NCI-H2081 treated with DMSO at 0.1 percent for 48 hours (cell line): ENCODE measurements around the gene COA7.
"Not testable (repeated sequence)": the region's sequence is repeated elsewhere in the genome, so short reads cannot be mapped to it uniquely, and the experiment has no call there.

Experiments used
- DNase-seq: peaks from one replicate; lab custom pipeline; 2025; lab: John Stamatoyannopoulos, UW

COA7 gene

DNA sequence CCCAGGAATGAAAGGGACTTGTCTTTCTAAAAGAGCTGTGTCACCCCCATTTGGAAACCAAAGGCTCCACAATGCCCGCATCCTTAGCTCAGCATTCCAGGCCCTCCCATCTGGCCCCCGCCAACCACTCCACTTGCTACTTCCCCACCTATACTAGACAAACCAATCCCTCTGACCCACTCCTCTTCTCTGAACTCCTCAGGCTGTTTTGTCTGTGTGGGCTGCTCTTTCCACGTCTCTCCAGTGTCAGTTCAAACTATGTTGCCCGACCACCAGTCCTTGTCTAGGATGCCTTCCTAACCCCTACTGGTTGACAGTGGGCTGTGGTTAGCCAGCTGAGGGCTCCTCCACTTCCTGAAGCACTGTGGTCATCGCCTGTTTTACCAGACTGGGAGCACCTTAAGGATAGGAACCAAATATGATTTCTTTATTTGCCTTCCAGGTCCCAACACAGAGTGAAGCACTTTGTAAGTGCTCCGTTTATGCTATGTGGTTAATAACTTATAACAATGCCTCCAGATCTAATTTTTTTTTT is 8.1 kb upstream of the COA7 start:
- no peak for DNase-seq

DNA sequence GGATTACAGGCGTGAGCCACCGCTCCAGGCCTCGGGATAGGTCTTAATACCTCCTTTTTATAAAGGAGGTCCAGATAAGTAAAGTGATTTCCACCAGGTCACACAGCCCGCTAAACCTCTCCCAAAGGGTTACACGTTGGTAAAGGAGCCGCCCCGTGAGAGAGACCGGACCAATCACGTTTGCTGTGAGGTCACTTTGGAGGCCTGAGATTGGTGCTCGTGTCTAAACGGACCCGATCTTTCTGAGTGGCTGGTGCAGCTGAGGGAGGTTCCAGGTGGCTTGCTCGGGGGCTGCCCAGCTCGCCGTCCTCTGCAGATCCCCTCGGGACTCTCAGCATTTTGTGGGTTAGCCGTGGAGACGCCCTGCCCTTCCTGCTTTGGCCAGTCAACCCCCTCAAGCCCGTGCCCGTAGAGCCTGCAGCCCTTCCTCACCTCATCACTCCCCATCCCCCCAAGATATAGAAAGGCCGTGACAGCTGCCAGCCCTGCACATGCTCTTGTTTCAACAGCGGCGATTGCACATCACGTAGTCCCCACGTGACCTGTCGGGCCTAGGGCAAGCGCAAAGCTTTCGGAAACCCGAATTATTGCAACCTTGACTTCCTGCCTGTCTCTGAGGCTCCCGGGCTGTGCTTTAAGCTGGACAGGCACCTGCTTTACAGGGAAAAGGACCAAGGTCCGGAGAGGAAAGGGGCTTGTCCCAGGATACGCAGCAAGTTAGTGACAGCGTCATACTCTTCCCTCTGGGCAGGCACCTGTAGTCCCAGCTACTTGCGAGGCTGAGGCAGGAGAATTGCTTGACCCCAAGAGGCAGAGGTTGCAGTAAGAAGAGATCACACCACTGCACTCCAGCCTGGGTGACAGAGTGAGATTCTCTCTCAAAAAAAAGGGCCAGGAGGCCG is 5.0 kb upstream of the COA7 start:
- DNase-seq: no peak

DNA sequence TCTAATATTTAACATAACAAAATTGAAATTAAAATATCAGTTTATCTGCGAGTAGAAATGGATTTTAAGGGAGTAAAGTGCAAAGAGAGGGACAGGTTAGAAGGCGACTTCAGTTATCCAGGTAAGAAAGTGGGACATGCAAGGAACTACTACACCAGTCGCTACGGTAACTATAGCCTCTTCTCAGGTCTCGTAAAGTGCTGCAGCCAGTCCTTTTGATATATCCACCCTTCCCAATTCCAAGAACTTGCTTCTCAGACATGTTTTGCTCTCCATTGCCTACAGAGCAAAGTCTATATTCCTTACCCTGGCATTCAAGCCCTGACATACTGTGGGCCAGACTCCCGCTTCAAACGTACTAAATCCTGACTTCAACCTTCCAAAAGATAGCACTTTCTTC is 2.5 kb downstream of the COA7 start:
- DNase-seq: no peak

DNA sequence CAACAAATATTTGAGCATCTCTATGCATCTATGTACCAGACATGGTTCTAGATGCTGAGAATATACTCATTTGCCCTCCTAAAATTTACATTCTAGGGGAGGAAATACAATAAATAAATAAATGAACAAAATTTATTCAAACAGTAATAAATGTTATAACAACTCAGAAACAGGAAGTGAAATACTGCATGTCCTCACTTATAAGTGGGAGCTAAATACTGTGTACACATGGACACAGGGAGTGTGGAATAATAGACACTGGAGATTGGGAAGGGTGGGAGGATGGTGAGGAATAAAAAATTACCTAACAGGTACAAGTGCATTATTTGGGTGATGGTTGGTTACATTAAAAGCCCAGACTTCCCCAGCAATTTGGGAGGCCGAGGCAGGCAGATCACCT is 4.3 kb downstream of the COA7 start:
- no peak for DNase-seq

DNA sequence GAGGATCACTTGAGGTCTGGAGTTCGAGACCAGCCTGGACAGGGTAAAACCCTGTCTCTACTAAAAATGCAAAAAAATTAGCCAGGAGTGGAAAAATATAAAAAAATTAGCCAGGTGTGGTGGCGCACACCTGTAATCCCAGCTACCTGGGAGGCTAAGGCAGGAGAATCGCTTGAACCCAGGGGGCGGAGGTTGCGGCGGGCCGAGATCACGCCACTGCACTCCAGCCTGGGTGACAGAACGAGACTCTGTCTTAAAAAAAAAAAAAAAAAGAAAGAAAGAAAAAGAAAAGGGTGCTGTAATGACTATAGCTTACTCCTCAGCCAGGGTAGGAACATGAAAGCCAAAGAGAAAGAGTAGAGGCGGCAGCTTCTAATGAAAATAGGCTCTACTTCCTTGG is 4.8 kb downstream of the COA7 start:
- DNase-seq: not testable (repeated sequence)

DNA sequence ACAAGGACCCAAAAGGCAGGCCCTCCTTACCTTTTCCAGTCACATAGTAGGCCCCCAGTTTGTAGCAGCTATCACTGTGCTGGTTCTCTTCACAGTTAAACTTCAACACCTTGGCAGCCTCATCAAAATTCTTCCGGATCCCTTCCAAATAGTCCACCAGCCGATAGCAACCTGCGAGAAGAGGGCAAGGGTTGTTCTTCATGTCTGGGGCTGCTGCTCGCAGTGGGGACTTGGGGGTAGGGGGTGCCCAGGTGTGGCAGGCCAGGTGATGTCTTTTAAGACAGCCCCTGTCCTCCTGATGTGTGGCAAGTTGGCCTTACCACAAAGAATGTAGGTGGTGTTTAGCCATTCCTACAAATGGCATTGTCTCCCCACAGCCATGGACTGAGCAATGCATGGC is 5.5 kb downstream of the COA7 start:
- no peak for DNase-seq

DNA sequence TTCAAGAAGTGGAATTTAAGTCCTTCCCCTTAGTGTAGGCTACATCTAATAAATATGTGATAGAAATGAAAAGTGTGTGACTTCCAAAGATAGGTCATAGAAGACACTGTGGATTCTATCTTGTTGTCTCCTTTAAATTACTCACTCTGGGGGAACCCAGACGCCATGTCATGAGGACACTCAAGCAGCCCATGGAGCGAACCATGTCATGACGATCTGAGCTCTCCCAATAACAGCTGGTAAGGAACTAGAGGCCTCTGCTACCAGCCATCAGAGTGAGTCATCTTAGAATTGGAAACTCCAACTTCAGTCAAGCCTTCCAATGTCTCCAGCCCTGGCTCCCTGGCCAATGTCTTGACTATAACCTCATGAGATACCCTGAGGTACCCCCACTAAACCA is 6.3 kb downstream of the COA7 start:
- DNase-seq: no peak

DNA sequence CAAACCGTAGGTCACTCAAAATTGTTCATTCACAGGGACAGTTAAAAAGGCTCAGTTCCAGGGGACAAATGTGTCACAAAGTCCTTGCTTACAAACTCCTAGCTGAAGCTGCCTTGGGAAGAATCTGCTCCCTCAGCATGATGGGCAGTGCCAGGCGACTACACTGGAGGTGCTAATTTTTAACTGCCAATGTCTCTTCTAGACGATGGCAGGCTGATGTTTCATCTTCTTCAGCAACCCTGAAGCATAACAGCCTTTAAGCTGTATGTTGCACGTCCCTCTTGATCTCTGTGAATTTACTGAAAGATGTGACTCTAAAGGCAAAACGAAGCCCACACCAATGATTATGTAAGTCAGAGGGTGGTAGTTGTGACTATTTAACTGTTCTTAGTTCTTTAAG is 11.3 kb downstream of the COA7 start:
- no peak for DNase-seq

DNA sequence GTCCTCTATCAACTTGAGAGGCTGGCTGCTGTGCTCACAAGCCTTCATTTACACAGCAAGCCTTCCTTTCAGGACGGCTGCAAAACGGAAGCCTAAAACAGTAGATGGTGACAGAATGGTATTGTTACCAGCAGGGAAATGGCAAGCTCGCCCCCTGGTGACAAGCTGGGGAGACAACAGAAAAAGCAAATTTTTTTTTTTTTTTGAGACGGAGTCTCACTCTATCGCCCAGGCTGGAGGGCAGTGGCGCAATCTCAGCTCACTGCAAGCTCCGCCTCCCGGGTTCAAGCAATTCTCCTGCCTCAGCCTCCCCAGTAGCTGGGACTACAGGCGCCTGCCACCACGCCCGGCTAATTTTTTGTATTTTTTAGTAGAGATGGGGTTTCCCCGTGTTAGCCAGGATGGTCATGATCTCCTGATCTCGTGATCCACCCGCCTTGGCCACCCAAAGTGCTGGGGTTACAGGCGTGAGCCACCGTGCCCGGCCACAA is 11.8 kb downstream of the COA7 start:
- peak; percentile 17 for DNase-seq

DNA sequence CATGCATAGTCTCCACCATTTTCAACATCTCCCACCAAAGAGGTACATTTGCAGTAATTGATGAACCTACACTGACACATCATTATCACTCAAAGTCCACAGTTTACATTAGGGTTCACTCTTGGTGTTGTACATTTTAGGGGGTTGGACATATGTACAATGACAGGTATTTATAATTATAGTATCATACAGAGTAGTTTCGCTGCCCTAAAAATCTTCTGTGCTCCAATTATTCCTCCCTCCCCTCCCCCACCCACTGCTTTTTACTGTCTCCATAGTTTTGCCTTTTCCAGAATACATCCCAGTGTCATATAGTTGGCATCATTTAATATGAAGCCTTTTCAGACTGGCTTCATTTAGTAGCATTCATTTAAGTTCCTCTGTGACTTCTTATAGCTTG is 13.6 kb downstream of the COA7 start:
- no peak for DNase-seq

DNA sequence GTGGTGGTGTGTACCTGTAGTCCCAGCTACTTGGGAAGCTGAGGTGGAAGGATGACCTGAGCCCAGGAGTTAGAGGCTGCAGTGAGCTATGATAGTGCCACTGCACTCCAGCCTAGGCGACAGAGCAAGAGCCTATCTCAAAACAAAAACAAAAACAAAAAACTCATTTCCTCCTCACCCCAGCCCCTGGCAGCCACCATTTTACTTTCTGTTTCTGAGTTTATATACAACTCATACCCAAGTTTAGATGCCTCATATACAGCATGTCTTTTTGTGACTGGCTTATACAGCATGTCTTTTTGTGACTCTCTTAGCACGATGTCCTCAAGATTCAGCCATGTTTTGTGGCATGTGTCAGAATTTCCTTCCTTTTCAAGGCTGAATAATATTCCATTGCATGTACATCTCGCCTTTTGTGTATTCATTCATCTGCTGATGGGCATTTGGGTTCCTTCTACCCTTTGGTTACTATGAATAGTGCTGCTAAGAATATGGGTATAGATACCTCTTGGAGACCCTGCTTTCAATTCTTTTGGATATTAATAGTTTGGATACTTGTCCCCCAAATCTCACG is 14.7 kb downstream of the COA7 start:
- DNase-seq: no peak

DNA sequence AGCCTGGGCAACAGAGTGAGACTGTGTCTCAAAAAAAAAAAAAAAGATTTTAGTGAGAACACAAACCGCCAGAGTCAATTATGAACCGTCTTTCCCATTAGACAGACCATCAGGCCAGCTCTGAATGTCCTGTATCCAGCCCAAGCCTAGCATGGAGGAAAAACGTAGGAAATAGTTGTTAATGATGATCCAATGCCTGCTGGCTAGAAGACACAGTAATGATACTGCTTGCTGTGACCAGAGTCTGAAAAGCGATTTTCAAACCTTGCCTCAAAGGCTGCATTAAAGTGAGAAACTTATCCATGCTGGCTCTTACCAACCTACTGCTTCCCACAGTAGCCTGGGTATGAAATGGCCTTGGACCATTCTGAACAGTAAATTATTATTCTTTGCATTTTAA is 17.0 kb downstream of the COA7 start:
- DNase-seq: no peak

DNA sequence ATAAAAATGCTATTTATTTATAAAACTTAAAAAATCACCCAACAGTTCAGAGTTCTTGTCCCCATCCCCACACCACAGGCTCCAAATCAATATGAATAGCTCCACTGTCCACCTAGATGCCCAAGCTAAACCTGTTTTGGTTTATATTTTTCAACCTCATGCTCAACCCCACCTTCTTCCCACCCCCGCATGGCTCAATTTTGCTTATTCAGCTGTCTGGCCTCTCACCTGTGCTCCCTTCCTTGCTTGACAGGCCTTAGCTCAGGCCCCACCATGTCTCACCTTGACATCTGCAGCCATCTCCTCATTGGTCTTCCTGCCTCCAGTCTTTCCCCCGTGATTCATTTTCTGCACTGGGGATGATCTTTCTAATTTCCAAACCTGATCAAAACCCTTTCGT is 17.8 kb downstream of the COA7 start:
- DNase-seq: no peak

DNA sequence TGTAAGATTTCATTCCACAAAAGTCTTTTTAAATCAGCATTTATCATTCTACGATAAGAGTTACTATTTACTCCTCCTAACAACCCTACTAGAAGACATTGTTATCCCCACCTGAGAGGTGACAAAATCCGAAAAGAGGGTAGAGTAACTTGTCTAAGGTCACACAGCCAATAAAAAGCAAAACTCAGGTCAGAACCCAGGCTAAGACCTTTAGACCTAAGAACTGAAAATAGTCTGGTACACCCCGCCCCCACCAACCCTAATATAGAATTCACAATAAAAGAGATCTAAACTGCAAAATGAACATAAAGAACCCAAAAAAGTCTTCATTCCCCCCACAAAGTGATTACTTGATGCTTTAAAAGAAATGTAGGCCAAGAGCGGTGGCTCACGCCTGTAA is 18.6 kb downstream of the COA7 start:
- no peak for DNase-seq

DNA sequence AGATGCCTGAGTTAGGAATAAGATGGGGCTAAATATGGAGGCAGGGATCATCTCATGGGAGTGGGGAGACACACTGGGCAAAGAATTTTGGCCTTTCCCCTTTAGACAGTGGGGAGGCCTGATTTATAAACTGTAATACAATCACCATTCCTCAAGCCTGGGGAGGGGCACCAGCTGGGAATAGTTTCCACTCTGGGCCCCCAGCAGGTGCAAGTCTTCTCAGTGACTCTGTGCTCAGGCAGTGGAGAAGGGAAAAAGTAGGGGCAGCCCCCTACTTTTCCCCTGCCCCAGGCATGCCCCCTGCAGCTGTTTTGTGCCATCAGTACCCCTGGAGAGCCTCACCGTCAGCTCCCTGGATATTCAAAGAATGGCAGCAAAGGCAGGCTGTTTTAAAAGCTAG is 19.1 kb downstream of the COA7 start:
- DNase-seq: no peak

DNA sequence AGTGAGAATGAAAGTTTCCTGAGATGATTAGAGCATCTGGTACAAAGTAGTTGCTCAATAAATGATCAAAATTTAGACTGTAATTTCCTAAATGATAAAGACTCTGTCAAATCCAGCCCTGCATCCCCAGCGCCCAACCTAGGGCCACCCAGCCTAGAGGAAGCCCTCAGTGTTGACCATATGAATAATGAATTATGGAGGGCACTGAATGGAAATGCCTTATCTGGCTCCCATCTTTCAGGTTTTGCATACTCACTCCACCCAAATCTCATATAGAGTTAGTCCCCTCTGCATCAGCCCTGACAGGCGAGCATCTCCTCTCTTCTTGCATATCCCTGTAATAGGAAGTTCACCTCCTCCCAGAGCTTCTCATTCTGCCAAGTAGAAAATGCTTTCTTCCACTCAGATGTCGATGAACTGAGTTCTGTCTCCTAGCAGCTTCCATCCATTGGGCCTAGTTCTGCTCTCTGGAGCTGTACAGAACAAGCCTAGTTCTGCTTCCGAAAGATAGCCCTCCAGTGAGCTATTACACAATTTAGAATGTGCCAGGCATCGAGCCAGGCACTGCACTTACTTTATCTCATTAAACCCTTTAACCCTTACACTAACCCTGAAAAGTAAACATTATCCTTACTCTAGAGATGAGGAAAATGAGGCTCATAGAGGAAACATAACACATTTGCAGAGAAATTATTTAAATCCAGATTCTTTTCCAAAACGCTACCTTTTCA is 20.9 kb downstream of the COA7 start:
- DNase-seq: no peak

DNA sequence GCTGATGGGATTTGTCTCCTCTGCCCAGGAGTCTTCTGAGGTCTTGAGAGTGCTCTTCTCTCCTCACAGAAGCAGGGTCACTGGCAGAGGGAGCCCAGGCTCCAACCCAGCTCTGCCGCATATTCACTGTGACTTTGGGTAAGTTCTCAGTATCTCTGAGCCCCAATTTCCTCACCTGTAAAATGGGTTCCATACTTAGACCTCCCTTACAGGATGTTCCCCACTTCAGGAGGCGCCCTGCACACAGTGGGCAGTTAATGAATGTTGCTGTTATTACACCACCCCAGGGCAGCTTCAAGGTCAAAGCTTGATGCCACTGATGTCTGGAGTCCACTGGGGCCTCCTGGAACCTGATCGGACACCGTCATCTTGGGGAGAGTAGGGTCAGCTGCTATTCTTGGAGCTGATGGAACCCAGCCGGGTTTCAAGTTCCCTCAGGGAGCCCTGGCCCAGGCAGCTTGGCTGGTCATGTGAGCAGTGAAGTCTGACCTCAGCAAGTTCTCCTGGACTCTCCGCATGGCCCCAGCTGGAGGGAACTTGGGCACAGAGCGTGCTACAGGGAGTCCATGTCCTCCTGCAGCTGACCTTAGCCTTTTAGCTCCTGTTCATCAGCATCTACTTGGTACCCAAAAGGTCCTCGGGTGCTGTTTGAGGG is 21.8 kb downstream of the COA7 start:
- no peak for DNase-seq

DNA sequence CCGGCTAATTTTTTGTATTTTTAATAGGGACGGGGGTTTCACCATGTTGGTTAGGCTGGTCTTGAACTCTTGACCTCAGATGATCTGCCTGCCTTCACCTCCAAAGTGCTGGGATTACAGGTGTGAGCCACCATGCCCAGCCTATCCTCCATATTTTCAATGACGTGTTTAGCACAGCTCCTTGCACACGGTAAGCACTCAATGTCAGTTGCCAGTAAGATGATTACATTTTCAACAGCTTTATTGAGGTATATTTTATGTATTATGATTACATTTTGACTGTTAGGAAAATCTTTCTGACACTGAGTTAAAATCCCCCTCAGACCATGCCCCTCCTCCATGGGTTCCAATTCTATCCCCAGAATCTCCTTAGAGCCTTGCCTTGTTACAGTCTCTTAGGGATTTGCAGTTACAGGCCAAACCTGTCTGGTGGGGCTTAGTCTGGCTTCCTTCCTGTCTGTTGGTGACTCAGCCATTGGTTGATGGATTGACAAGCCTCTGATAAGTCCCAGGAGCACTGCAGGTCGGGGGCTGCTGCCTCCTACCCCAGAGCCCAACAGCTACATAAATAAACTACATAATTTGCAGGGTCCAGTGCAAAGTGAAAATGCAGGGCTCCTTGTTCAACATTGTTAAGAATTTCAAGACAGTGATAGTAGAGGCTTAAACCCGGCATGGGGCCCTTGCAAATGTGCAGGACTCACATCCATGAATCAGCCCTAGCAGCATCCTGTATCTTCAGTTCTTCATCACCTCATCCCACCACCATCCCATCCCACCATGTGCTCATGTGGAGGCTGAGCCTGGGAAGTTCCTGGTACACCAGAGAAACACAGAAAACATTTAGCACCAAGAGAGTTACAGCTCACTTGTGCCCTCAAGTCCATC is 23.4 kb downstream of the COA7 start:
- no peak for DNase-seq

DNA sequence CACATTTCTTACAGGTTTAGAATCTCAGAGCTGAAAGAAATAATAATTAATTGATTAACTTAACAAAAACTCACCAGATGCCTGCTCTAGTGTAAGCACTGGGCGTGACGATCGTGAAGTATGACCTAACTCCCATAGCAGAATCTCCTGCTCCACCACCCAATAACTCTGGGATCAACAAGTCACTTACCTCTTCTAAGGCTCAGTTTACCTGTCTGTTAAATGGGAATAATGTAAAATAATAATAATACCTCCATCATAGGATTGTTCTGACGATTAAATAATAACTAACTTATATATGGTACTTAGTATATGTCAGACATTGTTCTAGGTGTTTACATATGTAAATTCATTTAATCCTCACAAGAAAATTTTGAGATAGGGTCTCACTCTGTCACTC is 24.6 kb downstream of the COA7 start:
- no peak for DNase-seq

DNA sequence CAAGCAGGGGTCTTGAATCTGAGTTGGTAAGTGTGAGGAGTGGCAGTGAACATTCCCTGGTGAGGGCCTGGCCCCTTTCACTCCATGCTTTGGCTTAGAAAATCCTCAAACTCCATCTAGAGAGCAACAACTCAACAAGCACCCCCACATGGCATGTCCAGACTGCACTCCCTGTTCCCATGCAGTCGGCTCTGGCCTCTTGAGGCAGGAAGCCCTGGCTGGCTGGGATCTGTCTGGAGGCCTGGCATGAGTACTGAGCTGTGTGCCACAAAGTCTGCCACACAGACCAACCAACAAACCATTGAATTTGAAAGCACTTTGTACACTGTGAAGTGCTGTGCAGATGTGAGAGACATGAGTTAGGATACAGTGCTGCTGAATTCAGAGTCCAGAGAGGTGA is 25.2 kb downstream of the COA7 start:
- no peak for DNase-seq

DNA sequence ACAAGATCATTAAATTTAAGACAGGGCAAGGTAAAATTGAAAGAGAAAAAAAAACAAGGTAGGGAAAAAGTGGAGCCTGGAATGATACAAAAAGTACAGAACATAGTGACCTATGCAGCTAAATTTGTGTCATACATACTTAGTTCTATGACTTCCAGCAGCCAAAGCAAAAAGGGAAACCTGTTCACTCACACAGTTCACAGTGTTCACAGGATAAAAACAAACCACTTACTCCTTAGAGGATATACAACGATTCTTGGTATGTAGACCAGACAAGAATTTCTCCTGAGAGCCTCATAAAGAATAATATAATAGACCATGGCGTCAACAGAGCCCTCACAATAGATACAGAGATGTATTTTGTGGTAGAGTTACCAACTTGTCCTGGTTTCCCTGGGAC is 27.5 kb downstream of the COA7 start:
- no peak for DNase-seq
